ENCODE results near the gene FOXO3B. TPM values are rescaled to one million over a fixed set of nuclear protein-coding genes. Genes with fewer than 3 reads are reported as not detected.
"Not testable (repeated sequence)": the region's sequence is repeated elsewhere in the genome, so short reads cannot be mapped to it uniquely, and the experiment has no call there.

The FOXO3B gene
- total and polyA plus RNA-seq, 2 of the 13 experiments (the other 11 are each of a cell fraction or from before 2014, with no cell fraction given), result 2.7 to 3.1 TPM

GRCh38 chr17:18682668-18683067, 554 bp upstream of the FOXO3B start:
- H3K4me1 ChIP-seq (ENCODE audit: insufficient read depth, low read length); H3K9ac ChIP-seq (ENCODE audit: insufficient read depth, low read depth, low read length); H3K27ac ChIP-seq (ENCODE audit: extremely low read length, insufficient read depth, low read length); DNase-seq (ENCODE audit: low spot score); H2AFZ ChIP-seq (ENCODE audit: low read length); H3K27me3 ChIP-seq (ENCODE audit: control insufficient read depth in 1 of 2, insufficient read depth in 2 of 2, low read length in 2 of 2); intact Hi-C loops (cut with micrococcal nuclease; ENCODE audit: unreplicated experiment); in situ Hi-C loops (cut with HindIII; ENCODE audit: extremely low pct_ligation_motif_present, low pct_unique_long_range_greater_than_20kb); H3K9me3 ChIP-seq (ENCODE audit: low read length); CTCF ChIA-PET (ENCODE audit: low intra/inter-chr PET ratio, low total read pairs); H3K36me3 ChIP-seq (replicated peaks in 1 of 2; ENCODE audit: control insufficient read depth in 1 of 2, insufficient read depth in 2 of 2, low read length in 2 of 2); H4K20me1 ChIP-seq (ENCODE audit: insufficient read depth, low read length); POLR2A ChIA-PET; H3K79me2 ChIP-seq (ENCODE audit: insufficient read depth, low read length); BruUV-seq (replicated peaks): not testable (repeated sequence)
- ATAC-seq, result peak; percentile 64
- peak overlapping the region; percentile 22 to 46 (median 26); a peak in 2 of 6 replicates for H3K4me3 ChIP-seq (replicated peaks in 1 of 3; ENCODE audit: insufficient read depth in 1 of 3, low read depth in 2 of 3, low read length in 3 of 3)
- WGBS (ENCODE audit: low lambda C conversion rate), result 0% methylated on average over 3 of the region's 3 CpGs
- FAIRE-seq, result peak; percentile 15
- H3K4me2 ChIP-seq (ENCODE audit: low read depth, low read length), result peak overlapping the region; percentile 55

GRCh38 chr17:18677381-18677780, 4.7 kb downstream of the FOXO3B start:
- ATAC-seq; FAIRE-seq; POLR2A ChIA-PET; intact Hi-C loops (cut with micrococcal nuclease; ENCODE audit: unreplicated experiment); H3K4me3 ChIP-seq (replicated peaks in 1 of 3; ENCODE audit: insufficient read depth in 1 of 3, low read depth in 2 of 3, low read length in 3 of 3); in situ Hi-C loops (cut with HindIII; ENCODE audit: extremely low pct_ligation_motif_present, low pct_unique_long_range_greater_than_20kb); H3K27me3 ChIP-seq (ENCODE audit: control insufficient read depth in 1 of 2, insufficient read depth in 2 of 2, low read length in 2 of 2); H4K20me1 ChIP-seq (ENCODE audit: insufficient read depth, low read length); H3K4me2 ChIP-seq (ENCODE audit: low read depth, low read length); H3K36me3 ChIP-seq (replicated peaks in 1 of 2; ENCODE audit: control insufficient read depth in 1 of 2, insufficient read depth in 2 of 2, low read length in 2 of 2); H3K9ac ChIP-seq (ENCODE audit: insufficient read depth, low read depth, low read length); H2AFZ ChIP-seq (ENCODE audit: low read length); H3K27ac ChIP-seq (ENCODE audit: extremely low read length, insufficient read depth, low read length); DNase-seq (ENCODE audit: low spot score); BruUV-seq (replicated peaks); H3K9me3 ChIP-seq (ENCODE audit: low read length); H3K4me1 ChIP-seq (ENCODE audit: insufficient read depth, low read length); H3K79me2 ChIP-seq (ENCODE audit: insufficient read depth, low read length); CTCF ChIA-PET (ENCODE audit: low intra/inter-chr PET ratio, low total read pairs): not testable (repeated sequence)
- 100% methylated on average over 19 of the region's 29 CpGs for WGBS (ENCODE audit: low lambda C conversion rate)

- FAIRE-seq; BruUV-seq (replicated peaks); DNase-seq (ENCODE audit: low spot score); H3K36me3 ChIP-seq (replicated peaks in 1 of 2; ENCODE audit: control insufficient read depth in 1 of 2, insufficient read depth in 2 of 2, low read length in 2 of 2); ATAC-seq; H3K27me3 ChIP-seq (ENCODE audit: control insufficient read depth in 1 of 2, insufficient read depth in 2 of 2, low read length in 2 of 2); POLR2A ChIA-PET; H3K4me3 ChIP-seq (replicated peaks in 1 of 3; ENCODE audit: insufficient read depth in 1 of 3, low read depth in 2 of 3, low read length in 3 of 3); H3K79me2 ChIP-seq (ENCODE audit: insufficient read depth, low read length); H3K4me1 ChIP-seq (ENCODE audit: insufficient read depth, low read length); in situ Hi-C loops (cut with HindIII; ENCODE audit: extremely low pct_ligation_motif_present, low pct_unique_long_range_greater_than_20kb); H3K27ac ChIP-seq (ENCODE audit: extremely low read length, insufficient read depth, low read length); H3K9ac ChIP-seq (ENCODE audit: insufficient read depth, low read depth, low read length); H4K20me1 ChIP-seq (ENCODE audit: insufficient read depth, low read length); H2AFZ ChIP-seq (ENCODE audit: low read length); intact Hi-C loops (cut with micrococcal nuclease; ENCODE audit: unreplicated experiment); H3K9me3 ChIP-seq (ENCODE audit: low read length); CTCF ChIA-PET (ENCODE audit: low intra/inter-chr PET ratio, low total read pairs); H3K4me2 ChIP-seq (ENCODE audit: low read depth, low read length): not testable (repeated sequence)
- WGBS (ENCODE audit: low lambda C conversion rate), result 99% methylated on average over 3 of the region's 3 CpGs
- peak; percentile 88 for TF ChIP-seq ZNF7 (CRISPR knock-in tag; IDR thresholded peaks at IDR 0.05)
Measured at GRCh38 chr17:18676928-18677327, 5.2 kb downstream of the FOXO3B start.

- DNase-seq (ENCODE audit: low spot score); H3K27me3 ChIP-seq (ENCODE audit: control insufficient read depth in 1 of 2, insufficient read depth in 2 of 2, low read length in 2 of 2); H3K4me1 ChIP-seq (ENCODE audit: insufficient read depth, low read length); H4K20me1 ChIP-seq (ENCODE audit: insufficient read depth, low read length); H3K4me2 ChIP-seq (ENCODE audit: low read depth, low read length); BruUV-seq (replicated peaks); H3K27ac ChIP-seq (ENCODE audit: extremely low read length, insufficient read depth, low read length); ATAC-seq; H3K79me2 ChIP-seq (ENCODE audit: insufficient read depth, low read length); H3K9me3 ChIP-seq (ENCODE audit: low read length); H3K4me3 ChIP-seq (replicated peaks in 1 of 3; ENCODE audit: insufficient read depth in 1 of 3, low read depth in 2 of 3, low read length in 3 of 3); H2AFZ ChIP-seq (ENCODE audit: low read length); FAIRE-seq; H3K36me3 ChIP-seq (replicated peaks in 1 of 2; ENCODE audit: control insufficient read depth in 1 of 2, insufficient read depth in 2 of 2, low read length in 2 of 2); CTCF ChIA-PET (ENCODE audit: low intra/inter-chr PET ratio, low total read pairs); POLR2A ChIA-PET; H3K9ac ChIP-seq (ENCODE audit: insufficient read depth, low read depth, low read length); in situ Hi-C loops (cut with HindIII; ENCODE audit: extremely low pct_ligation_motif_present, low pct_unique_long_range_greater_than_20kb); intact Hi-C loops (cut with micrococcal nuclease; ENCODE audit: unreplicated experiment): not testable (repeated sequence)
- WGBS (ENCODE audit: low lambda C conversion rate), result 98% methylated on average over 62 of the region's 102 CpGs
Measured at GRCh38 chr17:18672395-18673227, 9.5 kb downstream of the FOXO3B start.

Data from HepG2 (cell line).